HepG2 (cell line): Measurements from ENCODE around the gene THOC5. TPM values are rescaled to one million over a fixed set of nuclear protein-coding genes. Genes with fewer than 3 reads are reported as not detected.

Experiments used
- ARNT ChIP-seq: fragments of 450-650 bp; IDR thresholded peaks from 2 replicates; pipeline ENCODE4 v1.6.1; 2017
- CC2D1A ChIP-seq: sonication (generic); formaldehyde crosslinking; IDR thresholded peaks from 2 replicates; pipeline ENCODE4 v1.8.1; 2023; ENCODE audit warnings: mild to moderate bottlenecking, missing genetic modification reagents
- CREB1 ChIP-seq, 2 experiments: fragments of 450-650 bp in 1 of 2; IDR thresholded peaks; 2 replicates each; pipeline ENCODE4 v1.6.1; 2016 to 2017; ENCODE audit warnings: control low read depth in 1 of 2, mild to moderate bottlenecking in 1 of 2, missing compliant biosample characterization in 1 of 2, missing genetic modification characterization in 1 of 2
- ELF4 ChIP-seq: sonication (generic); formaldehyde crosslinking; IDR thresholded peaks from 2 replicates; pipeline ENCODE4 v1.5.0; 2020; ENCODE audit warnings: missing genetic modification reagents, mild to moderate bottlenecking, moderate library complexity, borderline replicate concordance
- EP300 ChIP-seq, 3 experiments: sonication (generic) in 1 of 3; formaldehyde crosslinking in 1 of 3; IDR thresholded peaks; 2 replicates each; pipeline versions ENCODE4 v1.5.1 to v1.6.1; 2011 to 2020; ENCODE audit warnings: low read depth in 2 of 3, low read length in 2 of 3, borderline replicate concordance in 1 of 3, improper control_type of control experiment in 1 of 3, mild to moderate bottlenecking in 1 of 3, missing genetic modification reagents in 1 of 3, moderate library complexity in 1 of 3
- FIP1L1 ChIP-seq: fragments of 200-400 bp; formaldehyde crosslinking; IDR thresholded peaks from 2 replicates; pipeline ENCODE4 v1.6.1; 2018; ENCODE audit warnings: low read depth, mild to moderate bottlenecking, low read length, moderate library complexity, borderline replicate concordance; ENCODE audit not compliant: insufficient read depth
- MIER3 ChIP-seq: IDR thresholded peaks from 2 replicates; pipeline ENCODE4 v1.6.1; 2016; ENCODE audit warnings: missing compliant biosample characterization, borderline replicate concordance
- NR2F6 ChIP-seq, 2 experiments: IDR thresholded peaks; 2 replicates each; pipeline ENCODE4 v1.6.1; 2016; ENCODE audit warnings: antibody characterized with exemption in 1 of 2, mild to moderate bottlenecking in 1 of 2
- RCOR2 ChIP-seq: IDR thresholded peaks from 2 replicates; pipeline ENCODE4 v1.6.1; 2016; ENCODE audit warnings: missing biosample characterization, missing genetic modification reagents
- SCMH1 ChIP-seq: sonication (generic); formaldehyde crosslinking; IDR thresholded peaks from 2 replicates; pipeline ENCODE4 v1.9.0; 2021; ENCODE audit warnings: missing genetic modification reagents, mild to moderate bottlenecking, borderline replicate concordance
- SNAI1 ChIP-seq: sonication (generic); formaldehyde crosslinking; IDR thresholded peaks from 2 replicates; pipeline ENCODE4 v1.5.0; 2020; ENCODE audit warnings: mild to moderate bottlenecking, missing genetic modification reagents, borderline replicate concordance
- SNRNP70 ChIP-seq: fragments of 200-400 bp; formaldehyde crosslinking; IDR thresholded peaks from 2 replicates; pipeline ENCODE4 v1.6.1; 2017; ENCODE audit warnings: mild to moderate bottlenecking, low read depth, low read length, moderate library complexity
- SRSF9 ChIP-seq: fragments of 200-400 bp; formaldehyde crosslinking; IDR thresholded peaks from 2 replicates; pipeline ENCODE4 v1.6.1; 2018; ENCODE audit warnings: borderline replicate concordance, mild to moderate bottlenecking, low read depth, low read length; ENCODE audit not compliant: insufficient read depth, poor library complexity, severe bottlenecking
- SUZ12 ChIP-seq: fragments of 150-350 bp; IDR thresholded peaks from 2 replicates; pipeline ENCODE4 v1.6.1; 2014; ENCODE audit warnings: low read depth, low read length
- TCF12 ChIP-seq, 2 experiments: fragments of 450-650 bp in 1 of 2; sonication (generic) in 1 of 2; formaldehyde crosslinking in 1 of 2; IDR thresholded peaks; 2 replicates each; pipeline versions ENCODE4 v1.6.1 to v1.8.0; 2017 to 2022; ENCODE audit warnings: antibody characterized with exemption in 1 of 2, mild to moderate bottlenecking in 1 of 2, missing genetic modification reagents in 1 of 2, moderate library complexity in 1 of 2
- TFAP4 ChIP-seq: sonication (generic); IDR thresholded peaks from 2 replicates; pipeline ENCODE4 v1.6.1; 2016; ENCODE audit warnings: low read depth, borderline replicate concordance
- ZFP36L2 ChIP-seq: sonication (generic); formaldehyde crosslinking; IDR thresholded peaks from 2 replicates; pipeline ENCODE4 v1.4.0; 2020; ENCODE audit warnings: missing genetic modification reagents
- ZNF232 ChIP-seq: sonication (generic); formaldehyde crosslinking; IDR thresholded peaks from 2 replicates; pipeline ENCODE4 v1.4.0; 2020; ENCODE audit warnings: missing genetic modification reagents, borderline replicate concordance
- ZNF256 ChIP-seq: sonication (generic); formaldehyde crosslinking; conservative IDR thresholded peaks from 2 replicates; pipeline ENCODE4 v1.4.0; 2020; ENCODE audit warnings: missing genetic modification reagents
- ZNF30 ChIP-seq: sonication (generic); formaldehyde crosslinking; IDR thresholded peaks from 2 replicates; pipeline ENCODE4 v1.5.0; 2020; ENCODE audit warnings: mild to moderate bottlenecking, missing genetic modification reagents
- ZNF446 ChIP-seq: sonication (generic); formaldehyde crosslinking; IDR thresholded peaks from 2 replicates; pipeline ENCODE4 v1.5.0; 2020; ENCODE audit warnings: mild to moderate bottlenecking, missing genetic modification reagents
- ZNF549 ChIP-seq: sonication (generic); formaldehyde crosslinking; IDR thresholded peaks from 2 replicates; pipeline ENCODE4 v1.5.0; 2020; ENCODE audit warnings: missing genetic modification reagents
- ZNF570 ChIP-seq: sonication (generic); formaldehyde crosslinking; IDR thresholded peaks from 2 replicates; pipeline ENCODE4 v1.4.0; 2020; ENCODE audit warnings: mild to moderate bottlenecking, missing genetic modification reagents, borderline replicate concordance
- ZNF589 ChIP-seq: sonication (generic); formaldehyde crosslinking; conservative IDR thresholded peaks from 2 replicates; pipeline ENCODE4 v1.8.0; 2022; ENCODE audit warnings: mild to moderate bottlenecking, moderate library complexity, missing genetic modification reagents
- polyA plus RNA-seq, 8 experiments: library from polyadenylated mRNA; depleted of rRNA in 3 of 8; stranded (reverse) in 7 of 8; unstranded in 1 of 8; fragments of >200 nt; fragmentation: Illumina TruSeq in 4 of 8; extraction: Trizol in 4 of 8; gene quantifications; 2 replicates each; pipeline versions ENCODE4 v1.2.1 to v1.2.3, GENCODE V29; 2011 to 2016; ENCODE audit warnings: low read depth in 4 of 8, missing spikeins in 1 of 8, mixed read lengths in 1 of 8; ENCODE audit not compliant: insufficient read depth in 1 of 8
- total RNA-seq, 5 experiments: library from RNA; depleted of rRNA; stranded (reverse); fragments of >200 nt; fragmentation: Illumina TruSeq; extraction: Trizol; gene quantifications; 2 replicates each; pipeline ENCODE4 v1.2.3, GENCODE V29; 2016; ENCODE audit warnings: low read depth in 1 of 5
- TF ChIP-seq, protein P1 (sequence below): sonication (generic); formaldehyde crosslinking; IDR thresholded peaks from 2 replicates; pipeline ENCODE4 v1.8.1; 2023; ENCODE audit warnings: mild to moderate bottlenecking, inconsistent platforms, moderate library complexity, missing genetic modification reagents, borderline replicate concordance
- TF ChIP-seq, protein P2 (sequence below): IDR thresholded peaks from 2 replicates; pipeline ENCODE4 v1.6.1; 2012; ENCODE audit warnings: inconsistent platforms

THOC5 gene
- total and polyA plus RNA-seq, 2 of the 13 experiments (the other 11 are each of a cell fraction or from before 2014, with no cell fraction given), result 45.8 to 46.7 TPM

- no peak for TF ChIP-seq SRSF9
- TF ChIP-seq ZNF30 (CRISPR knock-in tag), result no peak
- no peak for TF ChIP-seq TCF12 (IDR thresholded peaks at IDR 0.05)
- no peak for TF ChIP-seq TCF12 (CRISPR knock-in tag; IDR thresholded peaks at IDR 0.05)
- no peak for TF ChIP-seq SUZ12
- no peak for TF ChIP-seq ZFP36L2 (CRISPR knock-in tag)
- TF ChIP-seq ZNF256 (CRISPR knock-in tag), result no peak; the same call in 1 of the 2 replicates
- TF ChIP-seq, protein P1, sequence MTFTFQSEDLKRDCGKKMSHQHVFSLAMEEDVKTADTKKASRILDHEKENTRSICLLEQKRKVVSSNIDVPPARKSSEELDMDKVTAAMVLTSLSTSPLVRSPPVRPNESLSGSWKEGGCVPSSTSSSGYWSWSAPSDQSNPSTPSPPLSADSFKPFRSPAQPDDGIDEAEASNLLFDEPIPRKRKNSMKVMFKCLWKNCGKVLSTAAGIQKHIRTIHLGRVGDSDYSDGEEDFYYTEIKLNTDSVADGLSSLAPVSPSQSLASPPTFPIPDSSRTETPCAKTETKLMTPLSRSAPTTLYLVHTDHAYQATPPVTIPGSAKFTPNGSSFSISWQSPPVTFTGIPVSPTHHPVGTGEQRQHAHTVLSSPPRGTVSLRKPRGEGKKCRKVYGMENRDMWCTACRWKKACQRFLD, result 0 out of 2 replicates have a peak, but pooled peaks have one; percentile 29
- no peak for TF ChIP-seq SNRNP70
- TF ChIP-seq MIER3 (CRISPR knock-in tag), result peak; percentile 91; the same call in 1 of the 2 replicates
- TF ChIP-seq ZNF570, result no peak
- TF ChIP-seq ZNF446, result no peak
- TF ChIP-seq NR2F6 (IDR thresholded peaks at IDR 0.05), result no peak
- peak; percentile 69 for TF ChIP-seq NR2F6 (CRISPR knock-in tag; IDR thresholded peaks at IDR 0.05)
- TF ChIP-seq EP300 (IDR thresholded peaks at IDR 0.05; ENCODE audit: low read depth in 2 of 2, low read length in 2 of 2), result no peak
- TF ChIP-seq EP300 (CRISPR knock-in tag; IDR thresholded peaks at IDR 0.05; ENCODE audit: borderline replicate concordance), result no peak
- no peak for TF ChIP-seq SCMH1 (CRISPR knock-in tag)
- no peak for TF ChIP-seq ZNF232 (CRISPR knock-in tag)
- TF ChIP-seq, protein P2, sequence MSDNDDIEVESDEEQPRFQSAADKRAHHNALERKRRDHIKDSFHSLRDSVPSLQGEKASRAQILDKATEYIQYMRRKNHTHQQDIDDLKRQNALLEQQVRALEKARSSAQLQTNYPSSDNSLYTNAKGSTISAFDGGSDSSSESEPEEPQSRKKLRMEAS, result peak; percentile 98
- TF ChIP-seq FIP1L1, result 0 out of 2 replicates have a peak, but pooled peaks have one; percentile 51
- peak; percentile 13; the same call in 1 of the 2 replicates for TF ChIP-seq TFAP4
- TF ChIP-seq CC2D1A (CRISPR knock-in tag), result no peak
- no peak for TF ChIP-seq ARNT
- no peak for TF ChIP-seq ELF4 (CRISPR knock-in tag)
- no peak for TF ChIP-seq CREB1 (IDR thresholded peaks at IDR 0.05)
- peak; percentile 70 for TF ChIP-seq CREB1 (CRISPR knock-in tag; IDR thresholded peaks at IDR 0.05)
- no peak for TF ChIP-seq RCOR2
- TF ChIP-seq ZNF589 (CRISPR knock-in tag), result no peak
- no peak for TF ChIP-seq ZNF549
- TF ChIP-seq SNAI1 (CRISPR knock-in tag), result no peak
Measured at GRCh38 chr22:29553351-29554224, at the start of gene THOC5 (continued).
